GM12874 (cell line): ENCODE results near the gene IKZF4.

Experiments used
- CTCF ChIP-seq: IDR thresholded peaks from 2 replicates; pipeline ENCODE4 v1.5.1; 2011; ENCODE audit warnings: low read depth, mild to moderate bottlenecking, control low read depth, low read length, moderate library complexity; ENCODE audit not compliant: insufficient read depth

IKZF4 gene

DNA sequence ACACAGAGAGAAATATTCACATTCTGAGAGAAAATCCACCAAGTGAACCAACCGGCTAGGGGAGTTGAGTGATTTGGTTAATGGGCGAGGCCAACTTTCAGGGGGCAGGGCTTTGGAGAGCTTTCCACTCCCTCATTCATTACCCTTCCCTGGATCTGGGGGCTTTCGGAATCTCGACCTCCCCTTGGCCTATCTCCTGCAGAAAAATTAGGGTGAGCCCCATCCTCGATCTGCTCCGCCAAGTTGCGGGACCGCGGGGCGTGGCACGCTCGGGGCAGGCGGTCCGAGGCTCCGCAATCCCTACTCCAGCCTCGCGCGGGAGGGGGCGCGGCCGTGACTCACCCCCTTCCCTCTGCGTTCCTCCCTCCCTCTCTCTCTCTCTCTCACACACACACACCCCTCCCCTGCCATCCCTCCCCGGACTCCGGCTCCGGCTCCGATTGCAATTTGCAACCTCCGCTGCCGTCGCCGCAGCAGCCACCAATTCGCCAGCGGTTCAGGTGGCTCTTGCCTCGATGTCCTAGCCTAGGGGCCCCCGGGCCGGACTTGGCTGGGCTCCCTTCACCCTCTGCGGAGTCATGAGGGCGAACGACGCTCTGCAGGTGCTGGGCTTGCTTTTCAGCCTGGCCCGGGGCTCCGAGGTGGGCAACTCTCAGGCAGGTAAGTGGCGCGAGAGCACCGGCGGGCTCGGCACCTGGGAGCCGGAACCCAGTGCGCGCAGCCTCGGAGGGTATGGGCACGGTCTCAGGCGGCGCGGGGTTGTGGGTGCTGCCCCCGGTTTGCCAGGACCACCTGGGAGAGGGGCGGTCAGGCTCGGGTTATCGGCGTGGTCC lies 59.1 kb downstream of the IKZF4 start, which contains the start of gene ERBB3:
Gene ERBB3 (plus strand): TSS at position 443 of the 833 bp plus-strand sequence. CDS start 136 bp downstream, at position 579.
- TF ChIP-seq CTCF = no peak

DNA sequence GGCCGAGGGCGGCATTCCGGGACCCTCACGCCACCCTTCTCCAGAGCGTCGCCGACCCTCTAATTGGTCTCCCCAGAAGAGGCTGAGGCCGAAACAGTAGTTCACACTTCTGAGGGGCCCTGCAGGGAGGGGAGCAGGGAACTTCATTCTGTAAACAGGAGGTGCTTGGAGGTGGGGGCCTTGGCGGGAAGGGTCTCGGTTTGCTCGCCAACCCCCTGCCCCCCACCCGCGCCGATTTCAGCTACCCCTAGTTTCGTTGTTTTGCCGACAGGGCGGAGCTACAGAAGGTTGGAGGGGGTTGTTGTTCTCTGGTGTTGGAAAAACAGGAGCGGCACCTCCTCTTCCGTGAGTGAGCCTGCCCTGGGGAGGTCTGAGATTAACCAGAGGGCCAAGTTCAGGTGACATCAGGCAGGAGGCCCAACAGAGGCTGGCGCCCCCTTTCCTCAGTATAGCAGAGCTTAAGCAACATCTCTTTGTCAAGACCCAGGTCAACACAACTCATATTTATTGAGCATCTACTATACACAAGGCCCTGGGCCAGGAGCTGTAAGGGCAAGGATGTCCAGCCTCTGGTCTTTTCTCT lies 59.8 kb downstream of the IKZF4 start:
- no peak for TF ChIP-seq CTCF

- TF ChIP-seq CTCF = no peak
These were observed 60.8 kb downstream of the IKZF4 start for GRCh38 chr12:56081393-56082347.

- TF ChIP-seq CTCF = no peak
These were observed 61.5 kb downstream of the IKZF4 start for GRCh38 chr12:56082382-56082781.

DNA sequence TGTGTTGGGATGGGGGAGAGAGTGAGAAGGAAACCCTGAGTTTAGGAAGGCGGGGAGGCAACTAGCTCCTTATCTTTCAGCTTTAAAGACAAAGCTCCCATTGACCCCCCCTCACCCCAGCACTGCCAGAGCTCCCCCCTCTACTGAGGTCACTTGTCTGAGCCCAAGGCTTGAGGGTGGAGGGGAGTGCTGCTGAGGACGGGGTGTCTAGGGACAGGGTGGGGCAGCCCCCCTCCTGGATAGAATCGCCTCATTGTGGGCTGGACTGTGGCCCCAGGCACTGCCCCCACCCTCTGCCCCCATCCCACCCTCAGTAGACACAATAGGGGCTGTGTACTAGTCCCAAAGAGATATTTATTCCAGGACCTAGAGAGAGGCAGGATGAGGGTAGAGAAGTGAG lies 62.1 kb downstream of the IKZF4 start:
- TF ChIP-seq CTCF = no peak

DNA sequence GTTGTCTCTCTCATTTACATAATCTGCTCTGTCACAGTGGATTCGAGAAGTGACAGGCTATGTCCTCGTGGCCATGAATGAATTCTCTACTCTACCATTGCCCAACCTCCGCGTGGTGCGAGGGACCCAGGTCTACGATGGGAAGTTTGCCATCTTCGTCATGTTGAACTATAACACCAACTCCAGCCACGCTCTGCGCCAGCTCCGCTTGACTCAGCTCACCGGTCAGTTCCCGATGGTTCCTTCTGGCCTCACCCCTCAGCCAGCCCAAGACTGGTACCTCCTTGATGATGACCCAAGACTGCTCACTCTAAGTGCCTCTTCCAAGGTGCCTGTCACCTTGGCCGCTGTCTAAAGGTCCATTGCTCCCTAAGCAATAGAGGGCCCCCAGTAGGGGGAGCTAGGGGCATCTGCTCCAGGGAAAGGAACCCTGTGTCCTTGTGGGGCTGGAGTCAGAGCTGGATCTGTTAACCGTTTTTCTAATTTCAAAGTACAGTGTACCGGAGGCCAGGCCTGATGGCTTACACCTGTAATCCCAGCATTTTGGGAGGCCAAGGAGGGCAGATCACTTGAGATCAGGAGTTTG lies 64.2 kb downstream of the IKZF4 start:
- peak; percentile 56 for TF ChIP-seq CTCF
